SK-N-SH treated with all-trans-retinoic acid at 6 μM for 48 hours (cell line): ENCODE measurements around the gene RBM38.

Experiments used
- OSR1 ChIP-seq: fragments of 250-450 bp; sonication (Bioruptor Pico); IDR thresholded peaks from 2 replicates; pipeline ENCODE4 v1.8.0; 2022; ENCODE audit warnings: moderate library complexity, mild to moderate bottlenecking, inconsistent platforms
- RARB ChIP-seq: fragments of 250-450 bp; sonication (Bioruptor Pico); IDR thresholded peaks from 2 replicates; pipeline ENCODE4 v1.8.0; 2021; ENCODE audit warnings: mild to moderate bottlenecking, moderate library complexity
- SNAI2 ChIP-seq: fragments of 250-450 bp; sonication (Bioruptor Pico); IDR thresholded peaks from 2 replicates; pipeline ENCODE4 v1.5.0; 2020; ENCODE audit warnings: mild to moderate bottlenecking, moderate library complexity
- TF ChIP-seq, protein P1 (sequence below): fragments of 250-450 bp; sonication (Bioruptor Pico); IDR thresholded peaks from 2 replicates; pipeline ENCODE4 v1.8.0; 2021; ENCODE audit warnings: low read depth, mild to moderate bottlenecking, moderate library complexity, borderline replicate concordance

DNA sequence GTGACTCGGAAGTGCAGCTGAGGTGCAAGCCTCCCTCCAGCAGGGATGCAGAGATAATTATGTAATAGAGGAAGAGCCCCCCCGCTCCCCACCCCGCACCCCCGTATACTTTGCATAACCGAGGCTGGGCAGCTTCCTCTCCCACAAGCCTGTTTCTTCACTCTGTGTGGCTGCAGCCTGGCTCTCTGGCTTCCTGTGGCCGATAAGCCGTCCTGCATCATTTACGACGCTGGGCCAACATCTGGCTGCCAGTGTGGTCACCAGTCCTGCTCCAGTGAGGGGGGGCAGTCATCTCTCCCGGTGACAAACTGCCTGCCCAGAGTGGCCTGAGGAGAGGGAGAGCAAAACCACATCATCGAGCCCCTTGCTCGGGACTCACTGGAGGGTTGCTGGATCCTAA is 59.2 kb downstream of the RBM38 start:
- TF ChIP-seq OSR1 (no peak), SNAI2 (no peak), RARB (CRISPR knock-in tag) (no peak)
- TF ChIP-seq, protein P1, sequence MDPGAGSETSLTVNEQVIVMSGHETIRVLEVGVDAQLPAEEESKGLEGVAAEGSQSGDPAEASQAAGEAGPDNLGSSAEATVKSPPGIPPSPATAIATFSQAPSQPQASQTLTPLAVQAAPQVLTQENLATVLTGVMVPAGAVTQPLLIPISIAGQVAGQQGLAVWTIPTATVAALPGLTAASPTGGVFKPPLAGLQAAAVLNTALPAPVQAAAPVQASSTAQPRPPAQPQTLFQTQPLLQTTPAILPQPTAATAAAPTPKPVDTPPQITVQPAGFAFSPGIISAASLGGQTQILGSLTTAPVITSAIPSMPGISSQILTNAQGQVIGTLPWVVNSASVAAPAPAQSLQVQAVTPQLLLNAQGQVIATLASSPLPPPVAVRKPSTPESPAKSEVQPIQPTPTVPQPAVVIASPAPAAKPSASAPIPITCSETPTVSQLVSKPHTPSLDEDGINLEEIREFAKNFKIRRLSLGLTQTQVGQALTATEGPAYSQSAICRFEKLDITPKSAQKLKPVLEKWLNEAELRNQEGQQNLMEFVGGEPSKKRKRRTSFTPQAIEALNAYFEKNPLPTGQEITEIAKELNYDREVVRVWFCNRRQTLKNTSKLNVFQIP (CRISPR knock-in tag) = no peak
